ENCODE measurements around the gene ZNF787.
"Not testable (repeated sequence)": the region's sequence is repeated elsewhere in the genome, so short reads cannot be mapped to it uniquely, and the experiment has no call there.

The ZNF787 gene

DNA sequence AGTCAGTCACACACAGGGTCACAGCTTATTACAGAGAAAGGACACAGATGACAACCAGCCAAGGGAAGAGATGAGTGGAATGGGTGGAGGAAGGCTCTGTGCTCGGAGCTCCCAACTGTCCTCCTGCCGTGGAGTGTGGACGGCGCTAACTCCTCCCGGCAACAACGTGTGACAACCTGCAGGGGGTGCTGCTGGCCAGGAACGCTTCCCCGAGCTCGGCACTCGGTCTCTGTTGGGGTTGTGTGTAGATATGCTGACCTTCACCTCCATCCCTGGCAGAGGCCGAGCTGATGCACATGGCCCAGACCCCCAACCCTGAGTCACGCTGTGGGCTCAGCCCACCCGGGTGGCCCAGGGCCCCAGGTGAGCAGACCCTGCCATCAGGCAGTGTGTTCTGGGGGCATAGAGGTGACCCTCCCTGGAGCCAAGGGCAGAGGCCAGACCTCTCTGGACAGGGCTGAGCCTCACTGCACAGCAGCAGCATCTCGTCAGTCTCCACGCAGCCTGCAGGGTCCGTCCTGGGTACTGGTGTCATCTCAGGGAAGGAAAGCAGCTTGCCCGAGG lies 34.1 kb upstream of the ZNF787 start:
- TF ChIP-seq, protein P1, sequence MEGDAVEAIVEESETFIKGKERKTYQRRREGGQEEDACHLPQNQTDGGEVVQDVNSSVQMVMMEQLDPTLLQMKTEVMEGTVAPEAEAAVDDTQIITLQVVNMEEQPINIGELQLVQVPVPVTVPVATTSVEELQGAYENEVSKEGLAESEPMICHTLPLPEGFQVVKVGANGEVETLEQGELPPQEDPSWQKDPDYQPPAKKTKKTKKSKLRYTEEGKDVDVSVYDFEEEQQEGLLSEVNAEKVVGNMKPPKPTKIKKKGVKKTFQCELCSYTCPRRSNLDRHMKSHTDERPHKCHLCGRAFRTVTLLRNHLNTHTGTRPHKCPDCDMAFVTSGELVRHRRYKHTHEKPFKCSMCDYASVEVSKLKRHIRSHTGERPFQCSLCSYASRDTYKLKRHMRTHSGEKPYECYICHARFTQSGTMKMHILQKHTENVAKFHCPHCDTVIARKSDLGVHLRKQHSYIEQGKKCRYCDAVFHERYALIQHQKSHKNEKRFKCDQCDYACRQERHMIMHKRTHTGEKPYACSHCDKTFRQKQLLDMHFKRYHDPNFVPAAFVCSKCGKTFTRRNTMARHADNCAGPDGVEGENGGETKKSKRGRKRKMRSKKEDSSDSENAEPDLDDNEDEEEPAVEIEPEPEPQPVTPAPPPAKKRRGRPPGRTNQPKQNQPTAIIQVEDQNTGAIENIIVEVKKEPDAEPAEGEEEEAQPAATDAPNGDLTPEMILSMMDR (IDR thresholded peaks at IDR 0.05) = no peak
- Histone ChIP-seq H3K4me3 (no peak overlapping the region), H3K36me3 (peaks cover 23 to 67% (median 49%) of the 10 kb centered on the region in 3 donors), H3K27me3 (no peaks in the 10 kb centered on the region), H3K4me1 (no peaks in the 10 kb centered on the region), H3K9me3 (no peaks in the 10 kb centered on the region), H3K27ac (no peak overlapping the region)
- no peak for DNase-seq
- intact Hi-C loops (cut with DNase I; ENCODE audit: low total_unique reads) = no loop called here

DNA sequence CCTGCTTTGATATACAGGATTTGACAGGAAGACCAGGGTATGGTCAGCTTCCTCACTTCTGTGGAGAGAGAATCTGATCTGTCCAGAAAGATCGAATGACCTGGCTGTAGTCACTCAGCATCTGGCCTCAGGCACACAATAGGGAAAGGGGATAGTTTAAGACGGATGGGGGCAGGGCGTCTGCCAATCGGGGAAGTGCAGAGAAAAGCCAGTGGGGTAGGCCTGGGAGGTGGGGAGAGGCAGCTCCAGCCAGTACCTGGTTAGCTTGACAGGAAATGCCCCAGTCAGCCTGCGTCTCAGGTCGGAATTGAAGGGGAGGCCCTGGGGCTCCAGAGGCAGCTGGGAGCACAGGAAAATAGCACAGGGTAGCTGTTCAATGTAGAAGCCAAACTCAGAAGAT lies 32.4 kb upstream of the ZNF787 start:
- Histone ChIP-seq H3K27ac (no peak overlapping the region), H3K27me3 (no peaks in the 10 kb centered on the region), H3K9me3 (no peaks in the 10 kb centered on the region), H3K36me3 (peaks cover 12 to 65% (median 46%) of the 10 kb centered on the region in 3 donors), H3K4me3 (no peak overlapping the region), H3K4me1 (no peaks in the 10 kb centered on the region)
- no peak for DNase-seq
- TF ChIP-seq, protein P1 (IDR thresholded peaks at IDR 0.05) = no peak
- intact Hi-C loops (cut with DNase I; ENCODE audit: low total_unique reads) = no loop called here

DNA sequence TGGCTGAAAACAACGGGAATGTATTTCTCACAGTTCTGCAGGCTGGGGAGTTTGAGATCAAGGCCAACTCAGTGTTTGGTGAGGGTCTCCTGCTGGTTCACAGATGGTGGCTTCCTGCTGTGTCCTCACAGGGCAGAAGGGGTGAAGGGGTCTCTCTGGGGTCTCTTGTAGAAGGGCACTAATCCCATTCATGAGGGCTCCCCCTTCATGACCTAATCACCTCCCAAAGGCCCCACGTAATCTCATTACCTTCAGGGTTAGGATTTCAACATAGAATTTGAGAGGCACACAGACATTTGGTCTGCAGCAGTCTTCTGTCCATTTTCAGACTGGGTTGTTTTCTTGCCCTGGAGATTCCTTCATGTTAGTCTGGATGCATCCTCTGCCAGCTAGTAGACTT lies 31.5 kb upstream of the ZNF787 start:
- no peak overlapping the region for H3K4me3 ChIP-seq
- H3K36me3 ChIP-seq = peaks cover 15 to 65% (median 49%) of the 10 kb centered on the region in 3 donors
- no peak for DNase-seq
- H3K27me3 ChIP-seq = no peaks in the 10 kb centered on the region
- intact Hi-C loops (cut with DNase I; ENCODE audit: low total_unique reads) = no loop called here
- no peaks in the 10 kb centered on the region for H3K9me3 ChIP-seq
- H3K4me1 ChIP-seq = no peaks in the 10 kb centered on the region
- H3K27ac ChIP-seq = no peak overlapping the region
- TF ChIP-seq, protein P1 (IDR thresholded peaks at IDR 0.05) = no peak

DNA sequence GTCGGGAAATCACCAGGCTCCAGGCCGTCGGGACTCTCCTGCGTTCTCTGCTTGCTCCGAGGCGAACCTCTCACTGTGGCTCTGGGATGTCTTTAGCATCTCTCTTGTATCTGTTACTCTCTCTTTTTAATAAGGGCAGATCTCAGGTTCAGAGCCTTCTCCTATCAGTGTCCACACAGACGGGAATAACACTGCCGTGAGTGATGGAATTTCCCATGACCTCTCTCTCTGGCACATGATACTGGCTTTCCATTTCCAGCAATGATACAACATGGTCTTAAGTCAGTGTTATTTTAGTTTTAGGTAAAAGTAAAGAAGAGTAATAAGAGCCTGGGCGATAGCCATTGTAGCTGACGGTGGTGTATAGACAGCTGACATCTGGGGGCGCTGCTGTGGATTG lies 29.3 kb upstream of the ZNF787 start:
- DNase-seq = no peak
- intact Hi-C loops (cut with DNase I; ENCODE audit: low total_unique reads) = no loop called here
- Histone ChIP-seq H3K4me1 (no peaks in the 10 kb centered on the region), H3K27me3 (no peaks in the 10 kb centered on the region), H3K27ac (no peak overlapping the region), H3K4me3 (no peak overlapping the region), H3K36me3 (peaks cover 16 to 65% (median 47%) of the 10 kb centered on the region in 3 donors), H3K9me3 (no peaks in the 10 kb centered on the region)
- TF ChIP-seq, protein P1 (IDR thresholded peaks at IDR 0.05) = no peak

DNA sequence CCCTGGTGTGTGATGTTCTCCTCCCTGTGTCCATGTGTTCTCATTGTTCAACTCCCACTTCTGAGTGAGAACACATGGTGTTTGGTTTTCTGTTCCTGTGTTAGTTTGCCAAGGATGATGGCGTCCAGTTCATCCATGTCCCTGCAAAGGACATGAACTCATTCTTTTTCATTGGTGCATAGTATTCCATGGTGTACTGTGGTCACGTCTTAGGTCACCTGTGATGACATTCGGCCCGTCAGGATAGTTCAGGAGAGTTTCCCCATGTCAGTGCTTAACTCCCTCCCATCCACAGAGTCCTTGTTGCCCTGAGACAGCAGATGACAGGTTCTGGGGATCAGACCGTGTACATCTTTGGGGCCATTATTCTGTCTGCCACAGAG lies 28.6 kb upstream of the ZNF787 start:
- no peak for DNase-seq
- Histone ChIP-seq H3K4me3 (no peak overlapping the region), H3K9me3 (no peaks in the 10 kb centered on the region), H3K4me1 (no peaks in the 10 kb centered on the region), H3K27ac (no peak overlapping the region), H3K27me3 (no peaks in the 10 kb centered on the region), H3K36me3 (peaks cover 16 to 58% (median 41%) of the 10 kb centered on the region in 3 donors)
- intact Hi-C loops (cut with DNase I; ENCODE audit: low total_unique reads) = no loop called here
- TF ChIP-seq, protein P1 (IDR thresholded peaks at IDR 0.05) = no peak

DNA sequence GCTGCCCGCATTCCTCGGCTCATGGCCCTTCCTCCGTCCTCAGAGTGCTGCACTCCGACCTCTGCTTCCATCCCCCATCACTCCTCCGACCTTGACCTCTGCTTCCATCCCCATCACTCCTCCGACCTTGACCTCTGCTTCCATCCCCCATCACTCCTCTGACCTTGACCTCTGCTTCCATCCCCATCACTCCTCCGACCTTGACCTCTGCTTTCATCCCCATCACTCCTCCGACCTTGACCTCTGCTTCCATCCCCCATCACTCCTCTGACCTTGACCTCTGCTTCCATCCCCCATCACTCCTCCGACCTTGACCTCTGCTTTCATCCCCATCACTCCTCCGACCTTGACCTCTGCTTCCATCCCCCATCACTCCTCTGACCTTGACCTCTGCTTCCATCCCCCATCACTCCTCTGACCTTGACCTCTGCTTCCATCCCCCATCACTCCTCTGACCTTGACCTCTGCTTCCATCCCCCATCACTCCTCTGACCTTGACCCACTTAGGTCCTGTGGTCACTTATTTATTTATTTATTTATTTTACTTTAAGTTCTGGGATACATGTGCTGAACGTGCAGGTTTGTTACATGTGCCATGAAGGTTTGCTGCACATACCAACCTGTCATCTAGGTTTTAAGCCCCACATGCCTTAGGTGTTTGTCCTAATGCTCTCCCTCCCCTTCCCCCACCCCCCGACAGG lies 28.0 kb upstream of the ZNF787 start:
- H3K27me3 ChIP-seq; DNase-seq; H3K4me3 ChIP-seq; H3K27ac ChIP-seq; H3K4me1 ChIP-seq; intact Hi-C loops (cut with DNase I; ENCODE audit: low total_unique reads); H3K9me3 ChIP-seq: not testable (repeated sequence)
- H3K36me3 ChIP-seq = peaks cover 16 to 53% (median 37%) of the 10 kb centered on the region in 3 donors

Data from tibial artery (tissue), 4 donors.